Measurements from ENCODE around the gene MEGF8.

- TF ChIP-seq CTCF (conservative IDR thresholded peaks at IDR 0.05; ENCODE audit: low read depth, low read length), result no peak; the same call in 1 of the 2 replicates
- TF ChIP-seq EZH2 (IDR thresholded peaks at IDR 0.05; ENCODE audit: low read length, unreplicated experiment), result no peak
Measured at GRCh38 chr19:42424712-42425131, 99.3 kb downstream of the MEGF8 start.
